Measurements from ENCODE around the gene RABGGTA. TPM values are rescaled to one million over a fixed set of nuclear protein-coding genes. Genes with fewer than 3 reads are reported as not detected.
A peak's percentile ranks its signal among the peaks of the same experiment; 100 is the strongest.

The RABGGTA gene
- total and polyA plus RNA-seq, 9 of the 15 experiments (the other 6 are each of a cell fraction or from before 2014, with no cell fraction given), result 4.5 to 24.2 (median 15.5) TPM

- TF ChIP-seq ZFP1 (CRISPR knock-in tag; IDR thresholded peaks at IDR 0.05) (no peak), GTF2A2 (tag; IDR thresholded peaks at IDR 0.05) (no peak), CBX8 (IDR thresholded peaks at IDR 0.05; ENCODE audit: borderline replicate concordance, extremely low read depth, low read depth, low read length, poor library complexity, severe bottlenecking) (no peak), ETV1 (tag; conservative IDR thresholded peaks at IDR 0.05; ENCODE audit: low read depth) (no peak), RBM15 (IDR thresholded peaks at IDR 0.05; ENCODE audit: insufficient read depth, low read length) (no peak), ARID3B (CRISPR knock-in tag; IDR thresholded peaks at IDR 0.05; ENCODE audit: borderline replicate concordance) (no peak), NRF1 (conservative IDR thresholded peaks at IDR 0.05 in 1 of 2, IDR thresholded peaks at IDR 0.05 in 1 of 2) (peak; percentile 63 to 70), ZBTB43 (CRISPR knock-in tag; IDR thresholded peaks at IDR 0.05) (no peak), ZNF561 (CRISPR knock-in tag; conservative IDR thresholded peaks at IDR 0.05) (no peak), CEBPG (CRISPR knock-in tag; IDR thresholded peaks at IDR 0.05) (no peak), CEBPG (tag; conservative IDR thresholded peaks at IDR 0.05 in 1 of 2, IDR thresholded peaks at IDR 0.05 in 1 of 2) (no peak), SMARCE1 (IDR thresholded peaks at IDR 0.05) (no peak), POLR2AphosphoS2 (IDR thresholded peaks at IDR 0.05; ENCODE audit: low read length) (no peak), ETV5 (CRISPR knock-in tag; IDR thresholded peaks at IDR 0.05; ENCODE audit: low read depth) (no peak; the same call in 1 of the 2 replicates), NFATC3 (IDR thresholded peaks at IDR 0.05) (no peak), POLR2H (tag; IDR thresholded peaks at IDR 0.05; ENCODE audit: low read depth) (no peak), ZNF512 (tag; IDR thresholded peaks at IDR 0.05) (no peak), LCOR (CRISPR knock-in tag; IDR thresholded peaks at IDR 0.05) (no peak), ETS1 (conservative IDR thresholded peaks at IDR 0.05; ENCODE audit: control insufficient read depth, low read depth, low read length) (peak; percentile 76; the same call in 1 of the 2 replicates), EP400 (IDR thresholded peaks at IDR 0.05) (peak; percentile 75), JUNB (CRISPR knock-in tag; conservative IDR thresholded peaks at IDR 0.05) (no peak), MTA2 (IDR thresholded peaks at IDR 0.05; ENCODE audit: low read depth) (no peak)
Measured at GRCh38 chr14:24299255-24300191, 28.1 kb upstream of the RABGGTA start, which contains the start of the genes DHRS1 and NOP9 (continued).

Measured in K562 (cell line).